HG02943 (cell line): ENCODE data around the gene MYO18A.
"Not testable (repeated sequence)": the region's sequence is repeated elsewhere in the genome, so short reads cannot be mapped to it uniquely, and the experiment has no call there.

ENCODE experiments used
- ATAC-seq: cut with Tn5 transposase; IDR thresholded peaks from one replicate; pipeline ENCODE4 v1.9.1; 2021; ENCODE audit warnings: mild to moderate bottlenecking, low read depth, moderate library complexity; ENCODE audit not compliant: unreplicated experiment

Gene MYO18A

GRCh38 chr17:29180034-29180787 is at the start of gene MYO18A:
Gene MYO18A, minus strand, starts transcription at chr17:29180398. Its CDS starts 13,458 bp downstream, at chr17:29166940.
- ATAC-seq, result peak; percentile 63

- no peak for ATAC-seq
Observed at GRCh38 chr17:29225396-29225795, 45.2 kb upstream of the MYO18A start.

GRCh38 chr17:29221338-29221737 is 41.1 kb upstream of the MYO18A start:
- not testable (repeated sequence) for ATAC-seq

GRCh38 chr17:29219378-29220047 is 39.3 kb upstream of the MYO18A start:
- ATAC-seq, result no peak

GRCh38 chr17:29216856-29217255 is 36.7 kb upstream of the MYO18A start:
- ATAC-seq, result no peak

GRCh38 chr17:29216181-29216580 is 36.0 kb upstream of the MYO18A start:
- ATAC-seq, result no peak

- no peak for ATAC-seq
Observed at GRCh38 chr17:29215717-29216116, 35.5 kb upstream of the MYO18A start.

- ATAC-seq, result no peak
Observed at GRCh38 chr17:29215174-29215573, 35.0 kb upstream of the MYO18A start.

- ATAC-seq, result no peak
Observed at GRCh38 chr17:29214215-29215146, 34.3 kb upstream of the MYO18A start.

GRCh38 chr17:29212681-29213121 is 32.5 kb upstream of the MYO18A start:
- ATAC-seq, result no peak

GRCh38 chr17:29212094-29212631 is 32.0 kb upstream of the MYO18A start:
- no peak for ATAC-seq

- no peak for ATAC-seq
Observed at GRCh38 chr17:29210879-29211278, 30.7 kb upstream of the MYO18A start.

- no peak for ATAC-seq
Observed at GRCh38 chr17:29209073-29209472, 28.9 kb upstream of the MYO18A start.

GRCh38 chr17:29207975-29208374 is 27.8 kb upstream of the MYO18A start:
- ATAC-seq, result no peak

GRCh38 chr17:29205047-29205446 is 24.8 kb upstream of the MYO18A start:
- ATAC-seq, result no peak

GRCh38 chr17:29204068-29204804 is 24.0 kb upstream of the MYO18A start:
- not testable (repeated sequence) for ATAC-seq

- ATAC-seq, result no peak
Observed at GRCh38 chr17:29197516-29198272, 17.5 kb upstream of the MYO18A start.

GRCh38 chr17:29196769-29197515 is 16.7 kb upstream of the MYO18A start:
- ATAC-seq, result no peak
